Measurements from ENCODE around the gene DAB2.

DNA sequence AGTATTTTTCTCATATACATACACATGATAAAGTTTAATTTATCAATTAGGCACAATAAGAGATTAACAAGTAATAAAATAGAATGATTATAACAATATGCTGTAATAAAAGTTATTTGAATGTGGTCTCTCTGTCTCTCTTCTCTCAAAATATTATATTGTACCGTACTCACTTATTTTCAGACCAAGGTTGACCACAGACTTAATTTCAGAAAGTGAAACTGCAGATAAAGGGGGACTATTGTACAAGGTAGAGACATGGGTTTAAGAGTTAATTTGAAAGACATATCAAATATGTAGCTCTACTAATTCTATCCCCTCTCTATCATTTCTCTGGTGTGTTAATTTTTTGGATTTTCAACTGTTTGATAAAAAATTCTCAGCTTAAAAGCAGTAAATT lies 40.5 kb downstream of the DAB2 start:
- TF ChIP-seq EZH2 (IDR thresholded peaks at IDR 0.05; ENCODE audit: insufficient read depth, poor library complexity, severe bottlenecking), result no peak
- TF ChIP-seq EZH2phosphoT487 (IDR thresholded peaks at IDR 0.05; ENCODE audit: insufficient read depth, low read depth), result no peak
